GM12878 (cell line): ENCODE results near the gene RTN4R. TPM values are rescaled to one million over a fixed set of nuclear protein-coding genes. Genes with fewer than 3 reads are reported as not detected.

ENCODE experiments used
- ATAC-seq: fragments of 200-7000 bp; cut with Tn5 transposase; 3 replicates; pipeline ENCODE4 v1.9.1; 2020; ENCODE audit warnings: mild to moderate bottlenecking, moderate library complexity
- BruUV-seq: library from RNA; stranded (reverse); fragments of 400-500 nt; replicated peaks from 2 replicates; lab custom pipeline; 2021; lab: Mats Ljungman, UMichigan
- CTCF ChIA-PET: fragments of 300-600 bp; sonication (Branson Sonifier 250); formaldehyde crosslinking; extraction: SDS; loops from one replicate; lab custom pipeline; 2021; ENCODE audit warnings: inconsistent platforms; lab: Yijun Ruan, JAX
- POLR2A ChIA-PET: fragments of 350-600 bp; formaldehyde crosslinking; extraction: SDS; loops from one replicate; lab custom pipeline; 2021; ENCODE audit warnings: inconsistent platforms; lab: Charles Lee
- RAD21 ChIA-PET: fragments of 300-600 bp; sonication (Branson Sonifier 250); formaldehyde crosslinking; loops from one replicate; lab custom pipeline; 2023; ENCODE audit warnings: antibody characterized with exemption; ENCODE audit not compliant: unreplicated experiment; lab: Charles Lee
- SMC1A ChIA-PET: fragments of 300-600 bp; sonication (Branson Sonifier 250); formaldehyde crosslinking; loops from one replicate; lab custom pipeline; 2023; ENCODE audit not compliant: unreplicated experiment, uncharacterized antibody; lab: Charles Lee
- DNase-seq: peaks from one replicate; pipeline ENCODE4 v3.0.0-alpha.2; 2011; ENCODE audit warnings: low read depth, low spot score
- FAIRE-seq: peaks from 3 replicates; lab custom pipeline; 2011; peaks lifted over from hg19 to GRCh38; lab: Jason Lieb, UNC
- H2AFZ ChIP-seq: 2 replicates; pipeline ENCODE4 v1.6.0; 2011; ENCODE audit warnings: low read depth, low read length, control low read depth; ENCODE audit not compliant: control insufficient read depth
- H3K27ac ChIP-seq: 2 replicates; pipeline ENCODE4 v1.5.1; 2011; ENCODE audit warnings: control low read depth; ENCODE audit not compliant: control insufficient read depth, insufficient read depth
- H3K27me3 ChIP-seq, 2 experiments: replicated peaks in 1 of 2; 2 replicates each; pipeline versions ENCODE4 v1.6.0 to v1.6.1; 2011; ENCODE audit warnings: low read length in 1 of 2; ENCODE audit not compliant: control insufficient read depth in 2 of 2, insufficient read depth in 2 of 2
- H3K36me3 ChIP-seq, 2 experiments: 2 replicates each; pipeline ENCODE4 v1.5.1; 2011; ENCODE audit warnings: low read length in 1 of 2; ENCODE audit not compliant: control insufficient read depth in 2 of 2, insufficient read depth in 2 of 2
- H3K4me1 ChIP-seq: 2 replicates; pipeline ENCODE4 v1.6.1; 2011; ENCODE audit warnings: mild to moderate bottlenecking, low read length, moderate library complexity, mixed read lengths; ENCODE audit not compliant: control insufficient read depth, insufficient read depth
- H3K4me2 ChIP-seq: 2 replicates; pipeline ENCODE4 v1.6.0; 2011; ENCODE audit warnings: control low read depth; ENCODE audit not compliant: control insufficient read depth, insufficient read depth
- H3K4me3 ChIP-seq: fragments of 200-600 bp; sonication (generic); 2 replicates; pipeline ENCODE4 v1.5.1; 2016
- H3K79me2 ChIP-seq: 2 replicates; pipeline ENCODE4 v1.6.0; 2011; ENCODE audit warnings: low read length; ENCODE audit not compliant: control insufficient read depth, insufficient read depth
- H3K9ac ChIP-seq: 2 replicates; pipeline ENCODE4 v1.8.0; 2011; ENCODE audit warnings: low read length, control low read depth, mixed read lengths; ENCODE audit not compliant: control insufficient read depth, insufficient read depth
- H3K9me3 ChIP-seq: replicated peaks from 3 replicates; pipeline ENCODE4 v1.5.1; 2011; ENCODE audit warnings: mild to moderate bottlenecking, low read length; ENCODE audit not compliant: control insufficient read depth, insufficient read depth
- H4K20me1 ChIP-seq: 2 replicates; pipeline ENCODE4 v1.6.0; 2011; ENCODE audit not compliant: control insufficient read depth, insufficient read depth
- EZH2 ChIP-seq: IDR thresholded peaks from 2 replicates; pipeline ENCODE4 v1.6.1; 2012; ENCODE audit warnings: low read depth, mild to moderate bottlenecking, control low read depth, inconsistent platforms, low read length, borderline replicate concordance; ENCODE audit not compliant: control insufficient read depth
- IRF3 ChIP-seq: fragments of 450-650 bp; IDR thresholded peaks from 2 replicates; pipeline ENCODE4 v1.6.1; 2014; ENCODE audit warnings: mild to moderate bottlenecking
- NFXL1 ChIP-seq: fragments of 450-650 bp; IDR thresholded peaks from 2 replicates; pipeline ENCODE4 v1.6.1; 2017; ENCODE audit warnings: antibody characterized with exemption, mild to moderate bottlenecking, borderline replicate concordance
- PBX3 ChIP-seq: IDR thresholded peaks from 2 replicates; pipeline ENCODE4 v1.6.1; 2011; ENCODE audit warnings: mild to moderate bottlenecking, low read depth, low read length, moderate library complexity; ENCODE audit not compliant: insufficient replicate concordance
- RFX5 ChIP-seq: IDR thresholded peaks from 2 replicates; pipeline ENCODE4 v1.6.1; 2011; ENCODE audit warnings: low read depth, low read length, improper control_type of control experiment
- SIN3A ChIP-seq: IDR thresholded peaks from 2 replicates; pipeline ENCODE4 v1.6.1; 2012; ENCODE audit warnings: low read depth, low read length, improper control_type of control experiment
- SIX5 ChIP-seq: IDR thresholded peaks from 2 replicates; pipeline ENCODE4 v1.6.1; 2011; ENCODE audit warnings: mild to moderate bottlenecking, low read depth, low read length, moderate library complexity; ENCODE audit not compliant: severe bottlenecking
- ZNF592 ChIP-seq: fragments of 450-650 bp; IDR thresholded peaks from 2 replicates; pipeline ENCODE4 v1.6.1; 2017; ENCODE audit warnings: mild to moderate bottlenecking, moderate library complexity
- WGBS: methylation state at CpG from one replicate; pipeline ENCODE4 v1.1.6; 2016; ENCODE audit warnings: low lambda C conversion rate; ENCODE audit not compliant: insufficient replicate concordance, insufficient coverage; ENCODE audit errors: missing lambda C conversion rate; 5-methylcytosine and 5-hydroxymethylcytosine counted together
- in situ Hi-C: fragments of 300-500 bp; cut with MboI; formaldehyde crosslinking; loops from 9 replicates; pipeline ENCODE4 v1.14.3; 2018; ENCODE audit warnings: mixed read lengths
- intact Hi-C: fragments of 100-400 bp; cut with micrococcal nuclease; formaldehyde crosslinking; loops from one replicate; pipeline ENCODE4 v1.14.2; 2022; ENCODE audit not compliant: unreplicated experiment
- polyA plus RNA-seq, 11 experiments: library from polyadenylated mRNA; depleted of rRNA in 4 of 11; unstranded in 6 of 11; stranded (reverse) in 5 of 11; fragments of >200 nt; fragmentation: Nextera tagmentation in 4 of 11; fragmentation: Illumina TruSeq in 1 of 11; extraction: Ambion mirVana in 4 of 11; extraction: Trizol in 1 of 11; gene quantifications; 1 replicate in 1 of 11; 2 replicates in 10 of 11; pipeline versions ENCODE4 v1.2.1 to v1.2.3, GENCODE V29; 2011 to 2016; ENCODE audit warnings: inconsistent platforms in 2 of 11, missing spikeins in 2 of 11, low read depth in 1 of 11
- total RNA-seq, 4 experiments: library from RNA; depleted of rRNA in 3 of 4; stranded (reverse); fragments of >200 nt in 3 of 4; fragmentation: Illumina TruSeq in 1 of 4; extraction: Trizol in 1 of 4; gene quantifications; 2 replicates each; pipeline versions ENCODE4 v1.2.1 to v1.2.3, GENCODE V29; 2013 to 2021

Gene RTN4R
- total and polyA plus RNA-seq, 10 of the 15 experiments (the other 5 are each of a cell fraction or from before 2014, with no cell fraction given) = 0.03 to 1.0 (median 0.60) TPM; not detected in 2

- RAD21 ChIA-PET = no interaction called here
- H3K4me1 ChIP-seq = peaks cover 5% of the 10 kb centered on the region
- in situ Hi-C loops = no loop called here
- no peak overlapping the region for H3K27ac ChIP-seq
- no peak overlapping the region for H3K4me2 ChIP-seq
- no peak for DNase-seq
- H3K9ac ChIP-seq = no peak overlapping the region
- H3K27me3 ChIP-seq = peaks cover 0 to 2% of the 10 kb centered on the region in 2 experiments; a peak in 2 of 4 replicates
- H3K4me3 ChIP-seq = no peak overlapping the region
- no peaks in the 10 kb centered on the region for H3K9me3 ChIP-seq
- intact Hi-C loops = no loop called here
- no peak for FAIRE-seq
- SMC1A ChIA-PET = no interaction called here
- TF ChIP-seq SIX5 (no peak), ZNF592 (no peak), NFXL1 (no peak), RFX5 (no peak), IRF3 (no peak), EZH2 (no peak), SIN3A (no peak), PBX3 (no peak)
- H4K20me1 ChIP-seq = no peaks in the 10 kb centered on the region
- H3K36me3 ChIP-seq = no peaks in the 10 kb centered on the region
- POLR2A ChIA-PET = no interaction called here
- BruUV-seq = no TSS peak
- CTCF ChIA-PET = no interaction called here
- peaks cover 6% of the 10 kb centered on the region for H3K79me2 ChIP-seq
- no peak overlapping the region for H2AFZ ChIP-seq
- WGBS = 17% methylated on average over 4 of the region's 4 CpGs
- no peak for ATAC-seq
These were observed 65.0 kb downstream of the RTN4R start for GRCh38 chr22:20203142-20203551.
